ENCODE results near the gene ABHD1. TPM values are rescaled to one million over a fixed set of nuclear protein-coding genes. Genes with fewer than 3 reads are reported as not detected.

Gene ABHD1
- total RNA-seq, 1 donor from 2014 or later = not detected

DNA sequence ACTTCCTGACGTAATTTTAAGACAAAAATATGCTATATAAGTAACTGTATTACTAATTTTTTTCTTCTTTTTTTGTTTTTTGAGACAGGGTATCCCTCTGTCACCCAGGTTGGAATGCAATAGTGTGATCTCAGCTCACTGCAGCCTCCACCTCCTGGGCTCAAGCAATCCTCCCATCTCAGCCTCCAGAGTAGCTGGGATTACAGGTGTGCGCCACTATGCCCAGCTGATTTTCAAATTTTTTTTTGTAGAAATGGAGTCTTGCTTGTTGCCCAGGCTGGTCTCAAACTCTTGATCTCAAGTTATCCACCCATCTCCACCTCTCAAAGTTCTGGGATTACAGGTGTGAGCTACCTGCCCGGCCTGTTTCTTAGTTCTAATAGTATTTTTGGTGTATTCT, 54.9 kb downstream of the ABHD1 start:
- TF ChIP-seq EZH2 (IDR thresholded peaks at IDR 0.05; ENCODE audit: insufficient read depth, low read length) = no peak
- TF ChIP-seq, protein P1, sequence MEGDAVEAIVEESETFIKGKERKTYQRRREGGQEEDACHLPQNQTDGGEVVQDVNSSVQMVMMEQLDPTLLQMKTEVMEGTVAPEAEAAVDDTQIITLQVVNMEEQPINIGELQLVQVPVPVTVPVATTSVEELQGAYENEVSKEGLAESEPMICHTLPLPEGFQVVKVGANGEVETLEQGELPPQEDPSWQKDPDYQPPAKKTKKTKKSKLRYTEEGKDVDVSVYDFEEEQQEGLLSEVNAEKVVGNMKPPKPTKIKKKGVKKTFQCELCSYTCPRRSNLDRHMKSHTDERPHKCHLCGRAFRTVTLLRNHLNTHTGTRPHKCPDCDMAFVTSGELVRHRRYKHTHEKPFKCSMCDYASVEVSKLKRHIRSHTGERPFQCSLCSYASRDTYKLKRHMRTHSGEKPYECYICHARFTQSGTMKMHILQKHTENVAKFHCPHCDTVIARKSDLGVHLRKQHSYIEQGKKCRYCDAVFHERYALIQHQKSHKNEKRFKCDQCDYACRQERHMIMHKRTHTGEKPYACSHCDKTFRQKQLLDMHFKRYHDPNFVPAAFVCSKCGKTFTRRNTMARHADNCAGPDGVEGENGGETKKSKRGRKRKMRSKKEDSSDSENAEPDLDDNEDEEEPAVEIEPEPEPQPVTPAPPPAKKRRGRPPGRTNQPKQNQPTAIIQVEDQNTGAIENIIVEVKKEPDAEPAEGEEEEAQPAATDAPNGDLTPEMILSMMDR (IDR thresholded peaks at IDR 0.05; ENCODE audit: insufficient read depth, low read depth, low read length) = no peak

DNA sequence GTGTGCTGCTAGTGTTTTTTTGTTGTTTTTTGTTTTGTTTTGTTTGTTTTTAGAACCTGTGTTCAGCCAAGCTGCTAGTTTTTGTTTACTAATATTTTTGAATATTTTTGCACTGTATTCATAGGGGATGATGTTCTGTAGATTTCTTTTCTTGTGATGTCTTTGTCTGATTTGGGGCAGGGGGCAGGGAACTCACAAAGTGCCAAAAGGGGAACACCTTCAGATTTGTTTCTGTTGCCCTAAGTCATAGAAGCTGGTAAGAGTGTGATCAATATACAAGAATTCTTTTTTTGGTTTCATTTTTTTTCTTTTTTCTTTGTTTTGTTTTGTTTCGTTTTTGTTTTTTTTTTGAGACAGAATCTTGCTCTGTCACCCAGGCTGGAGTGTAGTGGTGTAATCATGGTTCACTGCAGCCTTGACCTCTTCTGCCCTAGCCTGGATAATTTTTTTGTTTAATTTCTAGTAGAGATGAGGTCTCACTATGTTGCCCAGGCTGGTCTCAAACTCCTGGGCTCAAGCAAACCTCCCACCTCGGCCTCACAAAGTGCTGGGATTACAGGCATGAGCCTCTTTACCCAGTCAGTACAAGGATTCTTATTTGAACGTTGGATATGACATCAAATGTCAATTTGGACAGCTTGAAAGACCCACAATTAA, 55.9 kb downstream of the ABHD1 start:
- Histone ChIP-seq H2AFZ (ENCODE audit: low read depth, low read length) (no peak overlapping the region), H3K79me2 (ENCODE audit: insufficient read depth, low read length) (no peaks in the 10 kb centered on the region), H3K4me2 (ENCODE audit: low read length) (no peak overlapping the region), H4K20me1 (ENCODE audit: insufficient read depth, low read length) (no peaks in the 10 kb centered on the region), H3K4me1 (ENCODE audit: insufficient read depth, low read length) (no peaks in the 10 kb centered on the region), H3K27ac (ENCODE audit: low read depth, low read length) (no peak overlapping the region), H3K4me3 (ENCODE audit: insufficient read depth, low read depth, low read length) (no peak overlapping the region), H3K9me3 (ENCODE audit: insufficient read depth, low read depth, low read length) (no peaks in the 10 kb centered on the region), H3K27me3 (ENCODE audit: insufficient read depth, low read length) (peaks cover 36% of the 10 kb centered on the region), H3K36me3 (ENCODE audit: insufficient read depth, low read length) (no peaks in the 10 kb centered on the region), H3K9ac (ENCODE audit: low read length) (no peak overlapping the region)
- TF ChIP-seq, protein P1 (IDR thresholded peaks at IDR 0.05; ENCODE audit: insufficient read depth, low read depth, low read length) = no peak
- TF ChIP-seq EZH2 (IDR thresholded peaks at IDR 0.05; ENCODE audit: insufficient read depth, low read length) = no peak
- Mint-ChIP-seq H3K27me3 (ENCODE audit: low read depth, unreplicated experiment) (peaks cover 9% of the 10 kb centered on the region), H3K27ac (ENCODE audit: unreplicated experiment) (no peak overlapping the region), H3K4me3 (ENCODE audit: unreplicated experiment) (no peak overlapping the region), H3K36me3 (ENCODE audit: low read depth, unreplicated experiment) (no peaks in the 10 kb centered on the region), H3K4me1 (ENCODE audit: low read depth, unreplicated experiment) (peaks cover 3% of the 10 kb centered on the region), H3K9me3 (ENCODE audit: unreplicated experiment) (peaks cover 4% of the 10 kb centered on the region)
- FAIRE-seq (no peak), DNase-seq (ENCODE audit: low read depth) (no peak)

More for the DNA sequence above, 54.9 kb downstream of the ABHD1 start:
- Histone ChIP-seq H3K9ac (ENCODE audit: low read length) (no peak overlapping the region), H2AFZ (ENCODE audit: low read depth, low read length) (no peak overlapping the region), H3K79me2 (ENCODE audit: insufficient read depth, low read length) (no peaks in the 10 kb centered on the region), H3K27ac (ENCODE audit: low read depth, low read length) (no peak overlapping the region), H3K4me3 (ENCODE audit: insufficient read depth, low read depth, low read length) (no peak overlapping the region), H4K20me1 (ENCODE audit: insufficient read depth, low read length) (no peaks in the 10 kb centered on the region), H3K4me2 (ENCODE audit: low read length) (no peak overlapping the region), H3K36me3 (ENCODE audit: insufficient read depth, low read length) (no peaks in the 10 kb centered on the region), H3K27me3 (ENCODE audit: insufficient read depth, low read length) (peaks cover 46% of the 10 kb centered on the region), H3K9me3 (ENCODE audit: insufficient read depth, low read depth, low read length) (no peaks in the 10 kb centered on the region), H3K4me1 (ENCODE audit: insufficient read depth, low read length) (no peaks in the 10 kb centered on the region)
- H3K4me1 Mint-ChIP-seq (ENCODE audit: low read depth, unreplicated experiment) = peaks cover 3% of the 10 kb centered on the region
- peaks cover 9% of the 10 kb centered on the region for H3K27me3 Mint-ChIP-seq (ENCODE audit: low read depth, unreplicated experiment)
- H3K36me3 Mint-ChIP-seq (ENCODE audit: low read depth, unreplicated experiment) = no peaks in the 10 kb centered on the region
- H3K4me3 Mint-ChIP-seq (ENCODE audit: unreplicated experiment) = no peak overlapping the region
- FAIRE-seq = no peak
- H3K9me3 Mint-ChIP-seq (ENCODE audit: unreplicated experiment) = peaks cover 4% of the 10 kb centered on the region
- no peak for DNase-seq (ENCODE audit: low read depth)
- H3K27ac Mint-ChIP-seq (ENCODE audit: unreplicated experiment) = no peak overlapping the region

Other genes starting within 250 kb of the ABHD1 start
- 27.0 and 29.0 TPM in 2 replicates for gene MAPRE3, start 153.2 kb upstream of the ABHD1 start, total RNA-seq
- 93.5 and 108 TPM in 2 replicates for gene TMEM214, start 90.8 kb upstream of the ABHD1 start, total RNA-seq
- gene AGBL5, start 72.1 kb upstream of the ABHD1 start, total RNA-seq = 19.9 and 20.7 TPM in 2 replicates
- 395 and 419 TPM in 2 replicates for gene OST4, start 52.2 kb upstream of the ABHD1 start, total RNA-seq
- gene EMILIN1, start 45.2 kb upstream of the ABHD1 start, total RNA-seq = 0.95 and 1.2 TPM in 2 replicates
- gene KHK, start 37.0 kb upstream of the ABHD1 start, total RNA-seq = 0.94 and 0.95 TPM in 2 replicates
- gene CGREF1, start 4.7 kb upstream of the ABHD1 start, total RNA-seq = 1.8 and 3.0 TPM in 2 replicates
- 48.9 and 49.2 TPM in 2 replicates for gene PREB, start 10.8 kb downstream of the ABHD1 start, total RNA-seq
- not detected in 2 replicates for gene PRR30, start 15.6 kb downstream of the ABHD1 start, total RNA-seq
- gene TCF23, start 25.2 kb downstream of the ABHD1 start, total RNA-seq = not detected in 2 replicates
- gene ATRAID, start 88.2 kb downstream of the ABHD1 start, total RNA-seq = 62.9 and 66.9 TPM in 2 replicates
- 43.9 and 54.0 TPM in 2 replicates for gene SLC5A6, start 88.5 kb downstream of the ABHD1 start, total RNA-seq
- gene CAD, start 93.6 kb downstream of the ABHD1 start, total RNA-seq = 50.7 and 51.2 TPM in 2 replicates
- 0.16 and 0.34 TPM in 2 replicates for gene SLC30A3, start 139.2 kb downstream of the ABHD1 start, total RNA-seq
- not detected in 2 replicates for gene DNAJC5G, start 151.6 kb downstream of the ABHD1 start, total RNA-seq
- gene TRIM54, start 158.6 kb downstream of the ABHD1 start, total RNA-seq = not detected in 2 replicates
- 1.1 and 1.5 TPM in 2 replicates for gene UCN, start 184.6 kb downstream of the ABHD1 start, total RNA-seq
- gene MPV17, start 199.3 kb downstream of the ABHD1 start, total RNA-seq = 54.0 and 55.7 TPM in 2 replicates
- gene GTF3C2, start 232.9 kb downstream of the ABHD1 start, total RNA-seq = 52.9 and 61.3 TPM in 2 replicates
- 43.3 and 47.3 TPM in 2 replicates for gene EIF2B4, start 246.5 kb downstream of the ABHD1 start, total RNA-seq
- 69.9 and 86.6 TPM in 2 replicates for gene SNX17, start 246.8 kb downstream of the ABHD1 start, total RNA-seq

Data from astrocyte (in vitro differentiated cells and primary cell).